Transverse colon (tissue), 4 donors: ENCODE data around the gene RAB12. TPM values are rescaled to one million over a fixed set of nuclear protein-coding genes. Genes with fewer than 3 reads are reported as not detected.

ENCODE experiments used
- DNase-seq: peaks from one replicate; pipeline ENCODE4 v3.0.0-alpha.2; 2019
- H3K27ac ChIP-seq, 4 donors: fragments of 200-600 bp; sonication (generic); 2 replicates each; pipeline ENCODE4 v1.5.1; 2016 to 2018; ENCODE audit warnings: inconsistent platforms in 4 of 4
- H3K27me3 ChIP-seq: fragments of 200-600 bp; sonication (generic); 2 replicates; pipeline ENCODE4 v1.5.1; 2017; ENCODE audit warnings: inconsistent platforms
- H3K36me3 ChIP-seq, 4 donors: fragments of 200-600 bp; sonication (generic); 2 replicates each; pipeline ENCODE4 v1.5.1; 2017 to 2019; ENCODE audit warnings: inconsistent platforms in 4 of 4
- H3K4me1 ChIP-seq, 4 donors: fragments of 200-600 bp; sonication (generic); 2 replicates each; pipeline ENCODE4 v1.5.1; 2017 to 2020; ENCODE audit warnings: inconsistent platforms in 4 of 4
- H3K4me3 ChIP-seq, 4 donors: fragments of 200-600 bp; sonication (generic); 1 replicate in 1 of 4; 2 replicates in 3 of 4; pipeline versions ENCODE4 v1.5.1 to v1.6.1; 2017 to 2019; ENCODE audit warnings: inconsistent platforms in 4 of 4
- H3K9me3 ChIP-seq, 2 donors: fragments of 200-600 bp; sonication (generic); 2 replicates each; pipeline ENCODE4 v1.5.1; 2017 to 2019; ENCODE audit warnings: inconsistent platforms in 2 of 2
- CTCF ChIP-seq, 5 experiments: fragments of 200-600 bp in 3 of 5; fragments of 450-650 bp in 2 of 5; sonication (generic) in 3 of 5; IDR thresholded peaks; 1 replicate in 2 of 5; 2 replicates in 3 of 5; pipeline ENCODE4 v1.5.1; 2016 to 2017; ENCODE audit warnings: antibody characterized with exemption in 5 of 5, inconsistent platforms in 3 of 5, mild to moderate bottlenecking in 2 of 5, moderate library complexity in 1 of 5
- EP300 ChIP-seq: sonication (generic); formaldehyde crosslinking; IDR thresholded peaks from one replicate; pipeline ENCODE4 v1.6.1; 2017; ENCODE audit warnings: antibody characterized with exemption, low read depth
- POLR2A ChIP-seq: fragments of 450-650 bp; IDR thresholded peaks from one replicate; pipeline ENCODE4 v1.6.1; 2016; ENCODE audit warnings: antibody characterized with exemption, mild to moderate bottlenecking, moderate library complexity
- POLR2AphosphoS5 ChIP-seq, 3 donors: sonication (generic); formaldehyde crosslinking; IDR thresholded peaks; one replicate each; pipeline ENCODE4 v1.6.1; 2016; ENCODE audit warnings: antibody characterized with exemption in 3 of 3
- WGBS, 2 donors: methylation state at CpG; one replicate each; pipeline ENCODE4 v1.1.5; 2018; ENCODE audit warnings: low coverage in 1 of 2; 5-methylcytosine and 5-hydroxymethylcytosine counted together
- in situ Hi-C, 4 donors: fragments of 200-750 bp; cut with MboI; loops; one replicate each; pipeline versions ENCODE4 v1.15.0 to v1.15.1; 2017; ENCODE audit warnings: low sequenced_read_pairs in 3 of 4, low pct_ligation_motif_present in 1 of 4, low pct_unique_long_range_greater_than_20kb in 1 of 4
- intact Hi-C: fragments of 100-400 bp; cut with DNase I; formaldehyde crosslinking; loops from one replicate; pipeline ENCODE4 v1.15.1; 2023; ENCODE audit warnings: low total_unique reads
- total RNA-seq, 4 donors: library from RNA; depleted of rRNA; stranded (reverse); fragments of >200 nt; gene quantifications; one replicate each; pipeline ENCODE4 v1.1.0, GENCODE V29; 2016

RAB12 gene
- total RNA-seq, 4 donors from 2014 or later: 6.7 to 40.3 (median 23.7) TPM

DNA sequence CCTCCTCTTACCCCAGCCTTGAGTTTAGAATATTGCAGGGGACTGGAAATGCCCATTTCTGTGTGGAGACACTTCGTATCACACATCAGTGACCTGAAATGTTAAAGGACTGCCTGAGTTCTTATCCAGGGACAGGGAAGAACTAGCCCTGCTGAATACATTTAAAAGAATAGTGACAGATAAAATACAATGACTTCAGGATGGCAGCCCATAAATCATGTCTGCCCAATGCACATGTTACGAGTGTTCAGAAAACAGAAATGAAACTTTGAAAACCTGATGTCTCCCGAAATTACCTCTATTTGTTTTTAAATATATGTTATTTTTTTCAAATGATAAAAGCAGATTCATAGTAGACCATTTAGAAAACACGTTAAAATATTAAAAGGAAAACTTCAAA is 22.3 kb upstream of the RAB12 start:
- intact Hi-C loops (no loop called here), in situ Hi-C loops (no loop called here)
- Histone ChIP-seq H3K4me1 (no peaks in the 10 kb centered on the region), H3K27me3 (no peaks in the 10 kb centered on the region), H3K4me3 (no peak overlapping the region), H3K36me3 (no peaks in the 10 kb centered on the region), H3K27ac (no peak overlapping the region), H3K9me3 (no peaks in the 10 kb centered on the region)
- no peak for TF ChIP-seq POLR2AphosphoS5 (IDR thresholded peaks at IDR 0.05)
- TF ChIP-seq CTCF (IDR thresholded peaks at IDR 0.05): no peak
- TF ChIP-seq POLR2A: no peak
- no peak for TF ChIP-seq EP300
- 56 to 60% methylated on average over 4 of the region's 4 CpGs for WGBS, 2 donors
- DNase-seq: no peak

DNA sequence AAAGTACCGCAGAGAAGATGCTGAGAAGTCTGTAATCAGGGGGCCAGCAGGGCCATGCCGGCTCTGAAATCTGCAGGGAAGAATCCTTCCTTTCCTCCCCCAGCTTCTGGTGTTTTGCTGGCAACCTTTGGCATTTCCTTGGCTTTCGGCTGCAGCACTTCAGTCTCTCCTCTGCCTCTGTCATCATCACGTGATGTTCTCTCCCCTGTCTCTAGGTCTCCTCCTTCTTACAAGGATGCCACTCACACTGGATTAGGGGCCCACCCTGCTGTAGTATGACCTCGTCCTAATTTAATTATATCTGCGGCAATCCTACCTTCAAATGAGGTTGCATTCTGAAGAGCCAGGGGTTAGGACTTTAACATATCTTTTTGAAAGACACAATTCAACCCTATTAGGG is 13.8 kb upstream of the RAB12 start:
- Histone ChIP-seq H3K27ac (no peak overlapping the region), H3K27me3 (no peaks in the 10 kb centered on the region), H3K4me1 (no peaks in the 10 kb centered on the region), H3K9me3 (no peaks in the 10 kb centered on the region), H3K4me3 (no peak overlapping the region), H3K36me3 (no peaks in the 10 kb centered on the region)
- intact Hi-C loops (no loop called here), in situ Hi-C loops (no loop called here)
- DNase-seq: no peak
- no peak for TF ChIP-seq POLR2A
- WGBS, 2 donors: 87 to 90% methylated on average over 3 to 6 of the region's 6 CpGs

- Histone ChIP-seq H3K4me3 (no peak overlapping the region), H3K27ac (no peak overlapping the region), H3K27me3 (no peaks in the 10 kb centered on the region), H3K9me3 (no peaks in the 10 kb centered on the region), H3K36me3 (no peaks in the 10 kb centered on the region), H3K4me1 (no peaks in the 10 kb centered on the region)
- intact Hi-C loops: no loop called here
- WGBS, 2 donors: 47 to 48% methylated on average over 6 of the region's 6 CpGs
- no peak for DNase-seq
- TF ChIP-seq POLR2A (no peak), POLR2AphosphoS5 (IDR thresholded peaks at IDR 0.05) (no peak), CTCF (IDR thresholded peaks at IDR 0.05) (no peak), EP300 (no peak)
- in situ Hi-C loops: no loop called here
Measured at GRCh38 chr18:8601277-8602032, 7.8 kb upstream of the RAB12 start.

GRCh38 chr18:8602040-8602439 is 7.2 kb upstream of the RAB12 start:
- DNase-seq: no peak
- TF ChIP-seq CTCF (IDR thresholded peaks at IDR 0.05): no peak
- no peak for TF ChIP-seq POLR2A
- TF ChIP-seq POLR2AphosphoS5 (IDR thresholded peaks at IDR 0.05): no peak
- TF ChIP-seq EP300: no peak
- in situ Hi-C loops: no loop called here
- no peak overlapping the region for H3K4me3 ChIP-seq
- intact Hi-C loops: no loop called here
- no peaks in the 10 kb centered on the region for H3K9me3 ChIP-seq
- H3K27me3 ChIP-seq: peaks cover 1% of the 10 kb centered on the region
- no peaks in the 10 kb centered on the region for H3K36me3 ChIP-seq
- H3K27ac ChIP-seq: no peak overlapping the region
- no peaks in the 10 kb centered on the region for H3K4me1 ChIP-seq
- 73 to 88% methylated on average over 2 to 4 of the region's 4 CpGs for WGBS, 2 donors

- no peak overlapping the region for H3K27ac ChIP-seq
- in situ Hi-C loops: no loop called here
- H3K27me3 ChIP-seq: peaks cover 4% of the 10 kb centered on the region
- DNase-seq: no peak
- H3K36me3 ChIP-seq: no peaks in the 10 kb centered on the region
- H3K4me3 ChIP-seq: no peak overlapping the region
- H3K4me1 ChIP-seq: no peaks in the 10 kb centered on the region
- TF ChIP-seq CTCF (IDR thresholded peaks at IDR 0.05): no peak
- TF ChIP-seq EP300: no peak
- no peak for TF ChIP-seq POLR2AphosphoS5 (IDR thresholded peaks at IDR 0.05)
- TF ChIP-seq POLR2A: no peak
- H3K9me3 ChIP-seq: no peaks in the 10 kb centered on the region
- WGBS, 2 donors: 80 to 93% methylated on average over 2 of the region's 2 CpGs
- intact Hi-C loops: no loop called here
Measured at GRCh38 chr18:8602557-8602956, 6.7 kb upstream of the RAB12 start.
